Mesothelial cell of epicardium (in vitro differentiated cells): Measurements from ENCODE around the gene SFMBT2. TPM values are rescaled to one million over a fixed set of nuclear protein-coding genes. Genes with fewer than 3 reads are reported as not detected.

Source experiments
- DNase-seq, 2 experiments: peaks; one replicate each; pipeline ENCODE4 v3.0.0; 2021; ENCODE audit warnings: low spot score in 2 of 2; ENCODE audit not compliant: unreplicated experiment in 2 of 2
- H3K27ac Mint-ChIP-seq: 2 replicates; pipeline ENCODE4 v1.8.0; 2021; ENCODE audit warnings: mixed read lengths
- H3K27me3 Mint-ChIP-seq: 2 replicates; pipeline ENCODE4 v1.8.0; 2021; ENCODE audit warnings: low read depth, mixed read lengths
- H3K36me3 Mint-ChIP-seq: 2 replicates; pipeline ENCODE4 v1.8.0; 2021; ENCODE audit warnings: mixed read lengths
- H3K4me1 Mint-ChIP-seq: 2 replicates; pipeline ENCODE4 v1.8.0; 2021; ENCODE audit warnings: mixed read lengths
- H3K4me3 Mint-ChIP-seq: 2 replicates; pipeline ENCODE4 v1.8.0; 2021; ENCODE audit warnings: mild to moderate bottlenecking, moderate library complexity, mixed read lengths
- H3K9me3 Mint-ChIP-seq: 2 replicates; pipeline ENCODE4 v1.8.0; 2021; ENCODE audit warnings: mixed read lengths
- total RNA-seq: library from RNA; stranded (reverse); gene quantifications from 3 replicates; pipeline ENCODE4 v1.2.1, GENCODE V29; 2021
- TF ChIP-seq, protein P1 (sequence below): fragments of 200-600 bp; sonication (generic); IDR thresholded peaks from one replicate; pipeline ENCODE4 v1.5.0; 2021; ENCODE audit warnings: antibody characterized with exemption; ENCODE audit not compliant: unreplicated experiment

Gene SFMBT2
- total RNA-seq, 1 donor from 2014 or later: 2.3 TPM

DNA sequence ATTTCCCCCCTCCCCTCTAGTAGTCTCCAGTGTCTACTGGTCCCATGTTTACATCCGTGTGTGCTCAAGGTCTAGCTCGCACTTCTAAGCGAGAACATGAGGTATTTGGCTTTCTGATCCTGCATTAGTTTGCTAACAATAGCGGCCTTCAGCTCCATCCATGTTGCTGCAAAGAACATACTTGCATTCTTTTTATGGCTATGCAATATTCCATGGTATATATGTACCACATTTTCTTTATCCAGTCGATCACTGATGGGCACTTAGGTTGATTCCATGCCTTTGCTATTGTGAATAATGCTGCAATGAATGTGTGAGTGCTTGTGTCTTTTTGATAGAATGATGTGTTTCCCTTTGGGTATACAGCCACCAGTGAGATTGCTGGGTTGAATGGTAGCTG lies 160.6 kb downstream of the SFMBT2 start:
- Mint-ChIP-seq H3K36me3 (no peaks in the 10 kb centered on the region), H3K9me3 (no peaks in the 10 kb centered on the region), H3K27ac (no peak overlapping the region), H3K4me1 (no peaks in the 10 kb centered on the region), H3K4me3 (no peak overlapping the region), H3K27me3 (peaks cover 52% of the 10 kb centered on the region)
- DNase-seq: no peak
- TF ChIP-seq, protein P1, sequence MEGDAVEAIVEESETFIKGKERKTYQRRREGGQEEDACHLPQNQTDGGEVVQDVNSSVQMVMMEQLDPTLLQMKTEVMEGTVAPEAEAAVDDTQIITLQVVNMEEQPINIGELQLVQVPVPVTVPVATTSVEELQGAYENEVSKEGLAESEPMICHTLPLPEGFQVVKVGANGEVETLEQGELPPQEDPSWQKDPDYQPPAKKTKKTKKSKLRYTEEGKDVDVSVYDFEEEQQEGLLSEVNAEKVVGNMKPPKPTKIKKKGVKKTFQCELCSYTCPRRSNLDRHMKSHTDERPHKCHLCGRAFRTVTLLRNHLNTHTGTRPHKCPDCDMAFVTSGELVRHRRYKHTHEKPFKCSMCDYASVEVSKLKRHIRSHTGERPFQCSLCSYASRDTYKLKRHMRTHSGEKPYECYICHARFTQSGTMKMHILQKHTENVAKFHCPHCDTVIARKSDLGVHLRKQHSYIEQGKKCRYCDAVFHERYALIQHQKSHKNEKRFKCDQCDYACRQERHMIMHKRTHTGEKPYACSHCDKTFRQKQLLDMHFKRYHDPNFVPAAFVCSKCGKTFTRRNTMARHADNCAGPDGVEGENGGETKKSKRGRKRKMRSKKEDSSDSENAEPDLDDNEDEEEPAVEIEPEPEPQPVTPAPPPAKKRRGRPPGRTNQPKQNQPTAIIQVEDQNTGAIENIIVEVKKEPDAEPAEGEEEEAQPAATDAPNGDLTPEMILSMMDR: no peak

DNA sequence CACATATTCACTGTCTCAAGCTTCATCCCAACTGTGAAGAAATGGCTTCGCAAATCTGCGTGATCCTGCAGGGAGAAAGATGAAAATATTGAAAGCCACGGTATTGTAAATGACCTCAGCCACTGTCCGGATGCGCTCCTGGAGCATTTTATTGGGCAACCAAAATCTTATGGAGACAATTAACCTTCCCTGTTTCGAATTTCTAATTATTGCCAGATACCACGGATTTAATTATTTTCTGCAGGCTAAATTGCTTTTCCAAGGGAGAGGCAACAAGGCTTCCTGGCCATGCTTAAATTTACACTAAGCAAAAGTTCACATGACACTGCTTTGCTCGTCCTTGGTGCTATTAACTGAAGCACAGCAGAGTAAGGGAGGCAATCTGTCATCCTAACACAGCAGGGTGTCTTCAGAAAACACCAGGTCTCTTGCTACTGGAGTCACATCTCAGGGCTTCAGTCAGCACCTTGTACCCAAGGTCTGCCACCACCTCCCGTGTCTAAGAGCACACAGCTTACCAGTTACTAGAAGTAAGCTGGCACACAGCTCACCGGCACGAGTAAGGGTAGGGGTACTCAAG lies 162.2 kb downstream of the SFMBT2 start:
- TF ChIP-seq, protein P1: no peak
- H3K4me1 Mint-ChIP-seq: no peaks in the 10 kb centered on the region
- H3K36me3 Mint-ChIP-seq: no peaks in the 10 kb centered on the region
- H3K27me3 Mint-ChIP-seq: peaks cover 54% of the 10 kb centered on the region
- H3K4me3 Mint-ChIP-seq: no peak overlapping the region
- no peaks in the 10 kb centered on the region for H3K9me3 Mint-ChIP-seq
- DNase-seq: no peak
- H3K27ac Mint-ChIP-seq: no peak overlapping the region

DNA sequence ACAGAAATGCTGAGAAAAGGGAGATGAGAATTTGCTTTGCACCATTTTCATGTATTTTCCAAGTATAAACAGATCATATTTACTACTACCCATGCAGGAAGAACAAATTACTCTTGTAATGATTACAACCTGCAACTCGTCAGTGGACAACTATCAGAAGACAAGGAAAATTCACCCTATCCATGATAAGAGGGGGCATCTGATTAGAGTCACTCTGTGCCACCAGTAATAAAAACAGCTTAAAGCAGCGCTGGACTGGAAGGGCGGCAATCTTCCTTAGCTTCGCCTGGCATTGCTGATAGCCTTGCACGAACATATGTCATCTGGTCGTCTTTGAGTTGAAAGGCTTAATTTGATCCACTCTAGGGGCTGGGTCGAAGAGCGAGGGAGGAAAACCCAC lies 162.7 kb downstream of the SFMBT2 start:
- TF ChIP-seq, protein P1: no peak
- peaks cover 53% of the 10 kb centered on the region for H3K27me3 Mint-ChIP-seq
- no peak for DNase-seq
- no peaks in the 10 kb centered on the region for H3K4me1 Mint-ChIP-seq
- no peaks in the 10 kb centered on the region for H3K9me3 Mint-ChIP-seq
- no peak overlapping the region for H3K27ac Mint-ChIP-seq
- no peak overlapping the region for H3K4me3 Mint-ChIP-seq
- H3K36me3 Mint-ChIP-seq: no peaks in the 10 kb centered on the region

DNA sequence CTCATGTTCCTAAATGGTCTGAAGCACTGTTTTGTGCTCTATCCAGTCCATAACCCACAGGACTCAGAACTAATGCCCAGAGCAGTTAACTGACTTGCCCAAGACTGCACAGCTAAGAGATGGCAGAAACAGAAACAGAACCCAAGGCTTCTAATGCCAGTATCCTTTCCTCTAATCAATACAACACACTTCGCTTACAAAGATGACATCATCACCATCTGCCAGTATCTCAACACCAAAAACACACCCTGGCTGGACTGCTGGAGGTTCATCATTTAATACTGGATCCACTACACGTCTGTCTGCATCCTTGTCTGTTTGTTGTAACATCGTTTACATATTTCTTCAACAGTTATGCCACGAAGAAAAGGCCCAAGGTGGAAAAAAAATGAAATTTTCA lies 165.3 kb downstream of the SFMBT2 start:
- Mint-ChIP-seq H3K36me3 (peaks cover 2% of the 10 kb centered on the region), H3K4me3 (no peak overlapping the region), H3K27ac (no peak overlapping the region), H3K9me3 (no peaks in the 10 kb centered on the region), H3K27me3 (peaks cover 57% of the 10 kb centered on the region), H3K4me1 (no peaks in the 10 kb centered on the region)
- TF ChIP-seq, protein P1: no peak
- no peak for DNase-seq

DNA sequence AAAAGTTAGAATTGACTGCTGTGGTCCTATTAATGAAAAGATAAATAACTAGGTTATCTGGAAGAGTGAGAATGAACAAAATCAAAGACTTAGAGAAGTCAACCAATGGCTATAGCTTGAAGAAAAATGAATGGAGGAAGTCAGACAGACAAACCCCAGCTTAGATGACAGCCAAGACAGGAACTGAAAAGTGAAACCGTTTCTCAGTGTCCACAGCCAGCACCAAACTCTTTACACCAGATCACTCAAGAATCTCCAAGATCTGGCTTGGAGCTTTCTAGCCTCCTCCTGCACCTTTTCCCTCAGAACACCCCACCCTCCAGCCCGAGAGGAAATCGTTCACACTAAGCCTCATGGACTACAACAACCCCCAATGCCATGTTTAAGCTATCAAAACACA lies 167.0 kb downstream of the SFMBT2 start:
- TF ChIP-seq, protein P1: no peak
- Mint-ChIP-seq H3K27me3 (peaks cover 60% of the 10 kb centered on the region), H3K27ac (no peak overlapping the region), H3K4me1 (no peaks in the 10 kb centered on the region), H3K36me3 (peaks cover 2% of the 10 kb centered on the region), H3K4me3 (no peak overlapping the region), H3K9me3 (no peaks in the 10 kb centered on the region)
- no peak for DNase-seq

DNA sequence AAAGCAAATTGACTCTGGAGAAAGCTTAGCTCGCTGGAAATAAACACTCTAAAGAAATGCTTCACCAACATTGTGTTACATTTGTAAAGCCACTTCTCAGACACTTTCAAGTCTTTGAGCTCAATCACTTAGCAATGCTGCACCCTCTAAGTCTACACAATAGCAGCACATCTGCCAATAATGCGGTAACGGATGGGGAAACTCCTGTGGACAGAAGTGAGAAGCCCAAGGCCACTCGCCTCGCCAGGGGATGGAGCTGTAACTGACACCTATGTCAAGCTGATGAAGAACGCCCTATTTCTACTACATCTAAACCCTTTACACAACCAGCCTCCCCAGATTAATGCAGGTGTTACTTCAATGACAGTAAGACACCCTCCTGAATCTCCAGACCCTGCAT lies 167.7 kb downstream of the SFMBT2 start:
- no peak for DNase-seq
- TF ChIP-seq, protein P1: no peak
- Mint-ChIP-seq H3K4me1 (no peaks in the 10 kb centered on the region), H3K27ac (no peak overlapping the region), H3K36me3 (peaks cover 2% of the 10 kb centered on the region), H3K9me3 (no peaks in the 10 kb centered on the region), H3K27me3 (peaks cover 59% of the 10 kb centered on the region), H3K4me3 (no peak overlapping the region)
